Right hindlimb (tissue), 1 donor: ENCODE measurements around the gene SFXN5.
A peak's percentile ranks its signal among the peaks of the same experiment; 100 is the strongest.
"Not testable (repeated sequence)": the region's sequence is repeated elsewhere in the genome, so short reads cannot be mapped to it uniquely, and the experiment has no call there.

Experiments
- DNase-seq: peaks from one replicate; pipeline ENCODE4 v3.0.0-alpha.2; 2018

Gene SFXN5, protein sequence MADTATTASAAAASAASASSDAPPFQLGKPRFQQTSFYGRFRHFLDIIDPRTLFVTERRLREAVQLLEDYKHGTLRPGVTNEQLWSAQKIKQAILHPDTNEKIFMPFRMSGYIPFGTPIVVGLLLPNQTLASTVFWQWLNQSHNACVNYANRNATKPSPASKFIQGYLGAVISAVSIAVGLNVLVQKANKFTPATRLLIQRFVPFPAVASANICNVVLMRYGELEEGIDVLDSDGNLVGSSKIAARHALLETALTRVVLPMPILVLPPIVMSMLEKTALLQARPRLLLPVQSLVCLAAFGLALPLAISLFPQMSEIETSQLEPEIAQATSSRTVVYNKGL

GRCh38 chr2:73071360-73072128 is at the start of gene SFXN5:
TSS of gene SFXN5 (minus strand) at chr2:73071712. CDS start at chr2:73071705, 7 bp downstream.
- DNase-seq = peak; percentile 99

DNA sequence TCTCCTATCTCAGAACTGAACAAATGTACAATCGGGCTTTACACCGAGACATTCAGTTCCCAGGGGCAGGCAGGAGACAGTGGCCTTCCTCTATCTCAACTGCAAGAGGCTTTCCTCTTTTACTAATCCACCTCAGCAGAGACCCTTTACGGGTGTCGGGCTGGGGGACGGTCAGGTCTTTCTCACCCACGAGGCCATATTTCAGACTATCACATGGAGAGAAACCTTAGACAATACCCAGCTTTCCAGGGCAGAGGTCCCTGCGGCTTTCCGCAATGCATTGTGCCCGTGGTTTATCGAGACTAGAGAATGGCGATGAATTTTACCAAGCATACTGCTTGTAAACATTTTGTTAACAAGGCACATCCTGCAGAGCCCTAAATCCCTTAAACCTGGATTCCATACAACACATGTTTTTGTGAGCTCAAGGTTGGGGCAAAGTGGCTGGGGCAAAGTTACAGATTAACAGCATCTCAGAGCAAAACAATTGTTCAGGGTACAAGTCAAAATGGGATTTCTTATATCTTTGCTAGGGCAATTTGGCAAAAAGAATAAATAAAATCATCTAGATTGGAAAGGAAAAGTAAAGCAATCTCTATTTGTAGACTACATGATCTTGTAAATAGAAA is 48.2 kb upstream of the SFXN5 start:
- DNase-seq = not testable (repeated sequence)

- DNase-seq = no peak
These were observed 45.9 kb upstream of the SFXN5 start for GRCh38 chr2:73117441-73117840.

DNA sequence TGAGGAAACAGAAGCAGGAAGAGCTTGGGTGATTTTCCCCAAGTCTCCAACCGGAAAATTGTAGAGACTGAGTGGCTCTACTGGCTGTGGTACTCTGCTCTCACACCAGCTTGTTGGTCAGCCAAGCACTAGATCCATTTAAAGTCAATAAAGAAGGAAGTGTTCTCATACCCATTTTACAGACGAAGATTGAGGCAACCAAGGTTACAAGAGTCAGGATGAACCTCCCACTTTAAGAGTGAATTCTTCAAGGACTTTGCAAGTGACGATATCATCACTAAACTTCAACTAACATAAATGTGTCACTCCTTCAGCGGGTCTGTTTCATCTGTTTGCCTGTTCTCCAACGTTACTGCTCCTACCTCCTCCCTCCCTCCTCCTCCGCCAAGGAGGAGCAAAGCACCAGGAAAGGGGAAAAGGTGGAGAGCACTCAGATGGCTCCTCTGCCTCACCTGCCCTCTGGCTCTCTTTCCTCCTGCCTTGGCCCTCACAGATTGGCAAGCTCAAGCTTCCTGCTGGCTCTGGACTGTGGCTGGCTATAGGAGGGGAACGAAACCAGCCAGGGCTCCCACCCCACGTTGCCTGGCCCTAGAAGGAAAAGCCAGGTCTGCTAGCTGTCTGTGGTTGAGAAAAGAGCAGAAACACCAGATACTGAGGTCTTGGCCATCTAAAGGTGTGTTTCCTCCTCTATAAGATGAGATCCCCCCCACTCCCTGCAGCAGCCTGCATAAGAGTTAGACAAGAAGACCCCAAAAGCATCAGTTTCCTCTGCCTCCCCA is 44.9 kb upstream of the SFXN5 start:
- DNase-seq = no peak

GRCh38 chr2:73114273-73114867 is 42.9 kb upstream of the SFXN5 start:
- no peak for DNase-seq

GRCh38 chr2:73112913-73113854 is 41.7 kb upstream of the SFXN5 start, which contains the start of gene RAB11FIP5:
TSS of gene RAB11FIP5 (minus strand) at chr2:73112948. CDS start at chr2:73112777, 171 bp downstream.
- DNase-seq = peak; percentile 80

GRCh38 chr2:73112026-73112912 is 40.8 kb upstream of the SFXN5 start:
- peak; percentile 40 for DNase-seq

DNA sequence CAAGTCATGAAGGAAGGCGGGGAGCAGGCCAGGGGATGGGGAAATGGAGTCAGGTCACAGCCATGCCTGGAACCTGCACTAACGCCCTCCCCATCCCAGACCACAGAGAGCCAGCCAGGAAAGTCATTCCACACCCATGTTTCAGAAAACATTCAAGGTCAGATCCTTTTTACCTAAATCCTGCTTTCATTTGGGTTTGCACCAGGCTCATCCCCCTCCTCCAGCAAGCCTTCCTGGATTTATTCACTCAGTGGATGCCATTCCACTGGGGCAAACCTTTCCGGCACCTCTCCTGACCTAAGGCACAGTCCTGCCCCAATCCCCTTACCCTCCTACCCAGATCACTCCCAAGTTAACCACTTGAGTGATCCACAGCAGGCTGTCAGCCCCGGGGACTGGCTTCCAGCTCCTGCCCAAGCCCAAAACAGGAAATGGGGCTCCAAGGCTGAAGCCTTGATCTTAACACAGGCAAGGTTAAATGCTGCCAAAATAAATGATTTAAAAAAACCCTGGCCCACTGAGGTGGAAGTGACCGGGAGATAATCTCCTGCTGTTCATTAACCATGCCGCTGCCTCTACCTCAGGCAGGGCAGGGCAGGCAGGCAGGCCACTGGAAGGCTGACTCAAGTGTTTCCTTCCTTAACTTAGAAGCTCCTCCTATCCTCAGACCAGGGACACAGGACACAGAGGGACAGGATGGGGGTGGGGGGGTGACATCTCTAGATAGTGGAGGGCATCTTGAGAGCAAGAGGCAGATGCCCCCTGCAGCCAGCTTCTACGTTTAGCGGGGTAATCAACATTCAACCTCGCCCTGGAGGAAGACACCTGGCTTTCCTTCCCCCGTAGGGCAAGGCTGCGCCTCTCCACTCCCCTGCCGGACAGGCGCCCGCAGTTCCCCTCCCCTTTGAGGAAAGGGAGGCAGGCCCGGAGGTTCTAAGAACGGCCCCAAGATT is 39.8 kb upstream of the SFXN5 start:
- no peak for DNase-seq

DNA sequence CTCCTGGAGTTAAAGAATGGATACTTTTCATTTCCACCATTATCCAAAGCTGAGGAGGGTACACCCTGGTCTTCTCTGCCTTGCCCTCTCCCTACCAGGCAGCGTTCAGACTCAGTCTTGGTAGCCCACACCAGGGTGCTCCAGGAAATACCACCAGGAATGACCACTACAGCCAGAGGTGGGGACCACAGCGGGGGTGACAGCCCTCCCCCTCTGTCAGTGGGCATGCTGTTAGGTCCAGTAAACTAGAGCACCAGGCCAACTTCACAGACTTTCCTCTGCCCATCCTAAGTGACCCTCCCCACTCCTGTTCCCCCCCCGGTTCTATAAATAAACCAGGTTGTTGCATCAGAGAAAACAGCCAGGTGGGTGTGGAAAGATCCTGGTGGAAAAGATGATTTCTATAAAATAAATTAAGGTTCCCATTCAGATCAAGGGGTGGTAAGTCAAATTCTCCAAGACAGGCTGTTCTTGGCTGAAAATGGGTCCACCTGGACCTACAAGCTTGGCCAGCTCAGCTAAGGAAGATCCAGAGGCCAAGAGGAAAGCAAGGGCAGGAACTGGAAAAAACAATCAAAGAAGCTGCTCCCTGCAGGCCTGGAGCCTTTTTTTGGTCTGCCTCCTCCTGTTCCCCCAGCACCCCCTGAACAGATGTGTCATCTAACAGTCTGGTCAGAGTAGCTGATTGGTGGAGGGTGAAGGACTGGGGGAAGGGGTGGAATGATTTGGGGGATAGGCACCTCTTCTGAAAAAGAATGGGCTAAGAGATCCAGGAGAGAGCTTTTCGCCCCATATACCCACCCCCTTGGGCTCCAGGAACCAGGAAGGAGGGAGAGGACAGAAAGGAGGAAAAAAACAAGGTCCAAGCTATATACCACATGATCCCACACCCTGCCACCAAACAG is 38.9 kb upstream of the SFXN5 start:
- peak; percentile 58 for DNase-seq

- DNase-seq = no peak
These were observed 38.1 kb upstream of the SFXN5 start for GRCh38 chr2:73109431-73110167.

DNA sequence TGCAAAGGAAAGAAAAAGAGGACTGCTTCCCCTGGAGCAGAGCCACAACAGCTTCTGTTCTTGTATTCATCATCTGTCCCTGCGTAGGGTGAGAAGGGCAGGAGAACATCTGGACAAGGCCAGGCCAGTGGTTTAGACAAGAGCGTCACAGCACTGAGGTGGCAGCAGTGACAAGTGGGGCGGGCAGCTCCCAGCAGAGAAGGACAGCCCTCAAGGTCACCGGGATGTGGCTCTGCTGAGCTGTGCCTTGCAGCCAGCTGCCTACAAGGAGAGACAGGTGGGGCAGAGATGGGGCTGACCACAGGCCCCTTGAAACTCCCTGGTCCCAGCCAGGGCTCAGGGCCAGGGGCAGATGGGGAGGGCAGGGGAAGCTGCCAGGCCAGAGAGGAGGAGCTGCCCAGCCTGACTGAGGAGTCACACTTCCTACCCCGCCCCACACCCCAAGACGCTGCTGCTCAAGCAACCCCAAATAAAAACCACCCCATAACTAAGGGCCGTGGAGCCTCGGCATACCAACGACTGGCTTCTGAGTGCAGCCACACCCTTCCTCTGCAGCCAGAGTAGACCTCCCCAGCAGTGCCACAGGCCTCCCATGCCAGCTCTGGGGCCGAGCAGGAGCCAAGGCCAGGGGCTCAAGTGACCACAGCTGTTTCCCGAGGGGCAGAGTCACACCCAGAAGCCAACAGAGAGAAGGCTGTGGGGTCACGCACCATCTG is 35.9 kb upstream of the SFXN5 start:
- DNase-seq = peak; percentile 53

DNA sequence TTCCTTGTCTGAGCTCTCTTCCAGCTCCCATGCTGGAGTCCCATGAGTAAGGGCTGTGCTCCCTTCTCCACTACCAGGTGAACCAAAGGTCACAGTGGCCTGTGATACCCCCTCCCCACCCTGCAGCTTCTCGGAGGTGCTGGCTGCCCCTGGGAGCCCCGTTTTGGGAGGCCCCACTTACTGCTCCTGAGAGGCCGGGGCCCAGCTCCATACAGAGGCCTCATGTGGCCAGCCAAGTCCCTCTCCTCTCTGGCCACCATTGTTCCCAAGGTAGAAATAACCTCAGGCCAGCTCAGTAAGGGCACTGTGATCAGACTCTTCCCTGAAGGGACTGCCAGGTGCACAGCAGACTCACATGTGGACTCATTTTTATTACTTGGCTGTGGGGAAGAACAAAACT is 35.3 kb upstream of the SFXN5 start:
- DNase-seq = no peak

- no peak for DNase-seq
These were observed 34.0 kb upstream of the SFXN5 start for GRCh38 chr2:73105511-73105971.

GRCh38 chr2:73104933-73105332 is 33.4 kb upstream of the SFXN5 start:
- DNase-seq = no peak

DNA sequence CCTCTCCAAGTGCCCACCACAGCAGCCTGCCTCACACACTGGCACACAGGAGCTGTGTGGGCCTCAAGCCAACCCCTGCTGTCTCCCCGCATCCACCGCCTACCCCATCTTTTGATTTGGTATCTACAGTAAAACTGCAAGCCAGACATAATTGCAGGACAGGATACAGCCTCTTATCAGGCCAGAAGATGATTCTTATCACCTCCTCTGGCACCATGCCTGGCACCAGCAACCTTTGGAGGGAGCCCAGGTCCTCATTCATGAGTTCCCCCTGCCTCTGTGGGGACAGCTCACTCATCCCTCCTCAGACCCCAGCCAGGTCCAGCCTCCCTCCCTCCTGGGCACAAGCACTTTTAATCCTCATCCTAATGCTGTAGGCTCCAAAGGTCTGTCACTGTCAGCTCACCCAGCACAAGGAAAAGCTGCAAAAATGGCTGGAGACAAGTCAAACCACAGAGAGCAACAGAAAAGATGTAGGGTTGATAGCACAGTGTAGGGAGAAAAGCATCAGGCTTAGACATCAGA is 31.6 kb upstream of the SFXN5 start:
- no peak for DNase-seq
